NB4 (cell line): ENCODE results near the gene MFGE8.

ENCODE experiments used
- MYC ChIP-seq: IDR thresholded peaks from 2 replicates; pipeline ENCODE4 v1.6.1; 2011; ENCODE audit warnings: low read depth, low read length
- POLR2A ChIP-seq: IDR thresholded peaks from 2 replicates; pipeline ENCODE4 v1.6.1; 2011; ENCODE audit warnings: mild to moderate bottlenecking; ENCODE audit not compliant: insufficient read length; ENCODE audit errors: extremely low read depth
- TF ChIP-seq, protein P1 (sequence below): IDR thresholded peaks from one replicate; pipeline ENCODE4 v1.5.1; 2012; ENCODE audit warnings: low read depth, low read length
- TF ChIP-seq, protein P2 (sequence below): IDR thresholded peaks from 2 replicates; pipeline ENCODE4 v1.6.1; 2011; ENCODE audit warnings: low read depth, low read length

DNA sequence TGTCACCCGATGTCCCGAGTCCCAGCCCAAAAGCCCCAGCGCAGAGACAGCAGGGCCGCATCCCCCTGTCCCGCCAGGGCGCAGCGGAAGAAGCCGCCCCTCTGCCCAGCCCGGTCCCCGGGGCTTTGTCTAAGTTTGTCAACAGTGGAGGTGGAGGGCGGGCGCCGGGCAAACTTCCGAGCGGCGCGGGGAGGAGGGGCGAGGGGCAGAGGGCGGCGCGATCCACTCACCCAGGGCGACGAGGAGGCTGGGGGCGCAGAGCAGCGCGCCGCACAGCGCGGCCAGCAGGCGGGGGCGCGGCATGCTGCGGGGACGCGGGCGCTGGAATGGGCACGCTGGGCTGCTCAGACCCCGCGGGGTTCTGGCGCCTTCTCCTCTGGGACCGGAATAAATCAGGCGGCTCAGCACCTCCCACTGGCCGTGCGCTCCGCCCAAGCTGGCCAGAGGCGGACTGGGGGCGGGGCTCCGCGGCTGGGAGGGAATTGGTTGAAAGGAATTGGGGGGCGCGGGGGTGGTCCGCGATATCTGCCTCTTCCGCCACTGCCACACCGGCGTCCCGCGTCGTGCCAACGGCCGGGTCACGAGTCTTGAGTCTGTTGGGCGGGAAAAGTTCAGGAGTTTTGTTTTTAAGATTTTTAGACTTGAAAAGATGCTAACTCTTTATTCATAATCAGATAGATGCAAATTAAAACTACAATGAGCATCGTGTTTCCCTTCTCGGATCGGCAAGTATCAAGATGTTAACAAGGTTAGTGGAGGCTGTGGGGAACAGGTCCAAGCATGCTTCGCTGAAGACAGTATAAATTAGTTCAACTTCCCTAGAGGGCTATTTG lies at the start of gene MFGE8:
- TF ChIP-seq POLR2A: no peak
- TF ChIP-seq, protein P1, sequence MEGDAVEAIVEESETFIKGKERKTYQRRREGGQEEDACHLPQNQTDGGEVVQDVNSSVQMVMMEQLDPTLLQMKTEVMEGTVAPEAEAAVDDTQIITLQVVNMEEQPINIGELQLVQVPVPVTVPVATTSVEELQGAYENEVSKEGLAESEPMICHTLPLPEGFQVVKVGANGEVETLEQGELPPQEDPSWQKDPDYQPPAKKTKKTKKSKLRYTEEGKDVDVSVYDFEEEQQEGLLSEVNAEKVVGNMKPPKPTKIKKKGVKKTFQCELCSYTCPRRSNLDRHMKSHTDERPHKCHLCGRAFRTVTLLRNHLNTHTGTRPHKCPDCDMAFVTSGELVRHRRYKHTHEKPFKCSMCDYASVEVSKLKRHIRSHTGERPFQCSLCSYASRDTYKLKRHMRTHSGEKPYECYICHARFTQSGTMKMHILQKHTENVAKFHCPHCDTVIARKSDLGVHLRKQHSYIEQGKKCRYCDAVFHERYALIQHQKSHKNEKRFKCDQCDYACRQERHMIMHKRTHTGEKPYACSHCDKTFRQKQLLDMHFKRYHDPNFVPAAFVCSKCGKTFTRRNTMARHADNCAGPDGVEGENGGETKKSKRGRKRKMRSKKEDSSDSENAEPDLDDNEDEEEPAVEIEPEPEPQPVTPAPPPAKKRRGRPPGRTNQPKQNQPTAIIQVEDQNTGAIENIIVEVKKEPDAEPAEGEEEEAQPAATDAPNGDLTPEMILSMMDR: no peak
- no peak for TF ChIP-seq MYC
- TF ChIP-seq, protein P2, sequence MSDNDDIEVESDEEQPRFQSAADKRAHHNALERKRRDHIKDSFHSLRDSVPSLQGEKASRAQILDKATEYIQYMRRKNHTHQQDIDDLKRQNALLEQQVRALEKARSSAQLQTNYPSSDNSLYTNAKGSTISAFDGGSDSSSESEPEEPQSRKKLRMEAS: 0 out of 2 replicates have a peak, but pooled peaks have one; percentile 15
